Hepatocyte (in vitro differentiated cells): ENCODE results near the gene CDC42BPG. TPM values are rescaled to one million over a fixed set of nuclear protein-coding genes. Genes with fewer than 3 reads are reported as not detected.

Experiments used
- DNase-seq: peaks from one replicate; pipeline ENCODE4 v3.0.0-alpha.2; 2016; ENCODE audit warnings: low spot score
- H2AFZ ChIP-seq: fragments of 200-600 bp; sonication (generic); 2 replicates; pipeline ENCODE4 v1.6.0; 2016; ENCODE audit warnings: antibody characterized with exemption, mild to moderate bottlenecking
- H3K27ac ChIP-seq: fragments of 200-600 bp; sonication (generic); 2 replicates; pipeline ENCODE4 v1.5.1; 2016; ENCODE audit warnings: mild to moderate bottlenecking
- H3K27me3 ChIP-seq: fragments of 200-600 bp; sonication (generic); 2 replicates; pipeline ENCODE4 v1.6.1; 2016
- H3K36me3 ChIP-seq: fragments of 200-600 bp; sonication (generic); replicated peaks from 2 replicates; pipeline ENCODE4 v1.5.1; 2016; ENCODE audit warnings: low read depth; ENCODE audit not compliant: insufficient read depth
- H3K4me1 ChIP-seq: fragments of 200-600 bp; sonication (generic); 2 replicates; pipeline ENCODE4 v1.5.1; 2016; ENCODE audit warnings: mild to moderate bottlenecking, moderate library complexity; ENCODE audit not compliant: insufficient read depth
- H3K4me2 ChIP-seq: fragments of 200-600 bp; sonication (generic); 2 replicates; pipeline ENCODE4 v1.6.0; 2016
- H3K4me3 ChIP-seq: fragments of 200-600 bp; sonication (generic); 2 replicates; pipeline ENCODE4 v1.5.1; 2016; ENCODE audit warnings: mild to moderate bottlenecking
- H3K79me2 ChIP-seq: fragments of 200-600 bp; sonication (generic); 2 replicates; pipeline ENCODE4 v1.6.0; 2017; ENCODE audit warnings: mild to moderate bottlenecking
- H3K9me2 ChIP-seq: fragments of 200-600 bp; sonication (generic); replicated peaks from 2 replicates; pipeline ENCODE4 v1.6.0; 2017; ENCODE audit warnings: mild to moderate bottlenecking; ENCODE audit not compliant: insufficient read depth
- H3K9me3 ChIP-seq: fragments of 200-600 bp; sonication (generic); 2 replicates; pipeline ENCODE4 v1.5.1; 2016; ENCODE audit warnings: low read depth, mild to moderate bottlenecking
- H4K20me1 ChIP-seq: fragments of 200-600 bp; sonication (generic); 2 replicates; pipeline ENCODE4 v1.6.0; 2016; ENCODE audit warnings: mild to moderate bottlenecking; ENCODE audit not compliant: insufficient read depth, poor library complexity, severe bottlenecking
- EZH2 ChIP-seq: fragments of 200-600 bp; sonication (generic); IDR thresholded peaks from 2 replicates; pipeline ENCODE4 v1.6.1; 2016; ENCODE audit warnings: antibody characterized with exemption, mild to moderate bottlenecking, borderline replicate concordance
- EZH2phosphoT487 ChIP-seq: fragments of 200-600 bp; sonication (generic); IDR thresholded peaks from one replicate; pipeline ENCODE4 v1.6.1; 2018; ENCODE audit warnings: antibody characterized with exemption, mild to moderate bottlenecking, low read depth, moderate library complexity; ENCODE audit not compliant: unreplicated experiment, severe bottlenecking
- WGBS: methylation state at CpG from one replicate; pipeline ENCODE4 v1.1.6; 2016; ENCODE audit warnings: low lambda C conversion rate; ENCODE audit errors: missing lambda C conversion rate; 5-methylcytosine and 5-hydroxymethylcytosine counted together
- polyA plus RNA-seq: library from polyadenylated mRNA; unstranded; fragments of >200 nt; fragmentation: Nextera tagmentation; extraction: Ambion mirVana; gene quantifications from 2 replicates; pipeline ENCODE4 v1.2.1, GENCODE V29; 2016
- total RNA-seq: library from RNA; depleted of rRNA; stranded (reverse); fragments of >200 nt; gene quantifications from 2 replicates; pipeline ENCODE4 v1.2.3, GENCODE V29; 2014
- TF ChIP-seq, protein P1 (sequence below): fragments of 200-600 bp; sonication (generic); IDR thresholded peaks from 2 replicates; pipeline ENCODE4 v1.5.1; 2016; ENCODE audit warnings: antibody characterized with exemption, mild to moderate bottlenecking; ENCODE audit not compliant: poor library complexity

The CDC42BPG gene
- total and polyA plus RNA-seq, 2 experiments from 2014 or later: 3.1 to 8.4 TPM

DNA sequence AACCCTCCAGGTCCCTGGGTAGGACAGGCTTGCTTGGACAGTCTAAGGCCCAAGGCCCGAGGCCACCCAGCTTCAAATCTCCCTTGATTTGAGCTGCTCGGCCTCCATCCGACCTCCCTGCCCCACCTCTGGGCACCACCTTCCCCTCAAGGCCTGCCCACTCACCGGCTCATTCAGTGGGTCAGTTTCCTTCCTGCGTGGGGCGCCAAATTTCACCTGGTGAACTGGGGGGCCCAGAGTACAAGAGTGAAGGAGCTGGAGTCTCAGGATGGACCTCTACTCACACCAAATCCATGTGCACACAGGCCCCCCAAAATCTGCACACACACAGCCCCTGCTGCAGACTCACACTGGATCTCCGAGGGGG lies 45.2 kb downstream of the CDC42BPG start:
- WGBS: 89% methylated on average over 7 of the region's 7 CpGs
- Histone ChIP-seq H2AFZ (no peak overlapping the region), H3K4me1 (peaks cover 17% of the 10 kb centered on the region), H3K27me3 (no peaks in the 10 kb centered on the region), H3K4me3 (no peak overlapping the region), H3K79me2 (no peaks in the 10 kb centered on the region), H3K27ac (no peak overlapping the region), H4K20me1 (no peaks in the 10 kb centered on the region), H3K9me2 (no peaks in the 10 kb centered on the region), H3K9me3 (no peaks in the 10 kb centered on the region), H3K4me2 (no peak overlapping the region), H3K36me3 (no peaks in the 10 kb centered on the region)
- TF ChIP-seq, protein P1, sequence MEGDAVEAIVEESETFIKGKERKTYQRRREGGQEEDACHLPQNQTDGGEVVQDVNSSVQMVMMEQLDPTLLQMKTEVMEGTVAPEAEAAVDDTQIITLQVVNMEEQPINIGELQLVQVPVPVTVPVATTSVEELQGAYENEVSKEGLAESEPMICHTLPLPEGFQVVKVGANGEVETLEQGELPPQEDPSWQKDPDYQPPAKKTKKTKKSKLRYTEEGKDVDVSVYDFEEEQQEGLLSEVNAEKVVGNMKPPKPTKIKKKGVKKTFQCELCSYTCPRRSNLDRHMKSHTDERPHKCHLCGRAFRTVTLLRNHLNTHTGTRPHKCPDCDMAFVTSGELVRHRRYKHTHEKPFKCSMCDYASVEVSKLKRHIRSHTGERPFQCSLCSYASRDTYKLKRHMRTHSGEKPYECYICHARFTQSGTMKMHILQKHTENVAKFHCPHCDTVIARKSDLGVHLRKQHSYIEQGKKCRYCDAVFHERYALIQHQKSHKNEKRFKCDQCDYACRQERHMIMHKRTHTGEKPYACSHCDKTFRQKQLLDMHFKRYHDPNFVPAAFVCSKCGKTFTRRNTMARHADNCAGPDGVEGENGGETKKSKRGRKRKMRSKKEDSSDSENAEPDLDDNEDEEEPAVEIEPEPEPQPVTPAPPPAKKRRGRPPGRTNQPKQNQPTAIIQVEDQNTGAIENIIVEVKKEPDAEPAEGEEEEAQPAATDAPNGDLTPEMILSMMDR: no peak
- TF ChIP-seq EZH2phosphoT487: no peak
- no peak for TF ChIP-seq EZH2
- no peak for DNase-seq

DNA sequence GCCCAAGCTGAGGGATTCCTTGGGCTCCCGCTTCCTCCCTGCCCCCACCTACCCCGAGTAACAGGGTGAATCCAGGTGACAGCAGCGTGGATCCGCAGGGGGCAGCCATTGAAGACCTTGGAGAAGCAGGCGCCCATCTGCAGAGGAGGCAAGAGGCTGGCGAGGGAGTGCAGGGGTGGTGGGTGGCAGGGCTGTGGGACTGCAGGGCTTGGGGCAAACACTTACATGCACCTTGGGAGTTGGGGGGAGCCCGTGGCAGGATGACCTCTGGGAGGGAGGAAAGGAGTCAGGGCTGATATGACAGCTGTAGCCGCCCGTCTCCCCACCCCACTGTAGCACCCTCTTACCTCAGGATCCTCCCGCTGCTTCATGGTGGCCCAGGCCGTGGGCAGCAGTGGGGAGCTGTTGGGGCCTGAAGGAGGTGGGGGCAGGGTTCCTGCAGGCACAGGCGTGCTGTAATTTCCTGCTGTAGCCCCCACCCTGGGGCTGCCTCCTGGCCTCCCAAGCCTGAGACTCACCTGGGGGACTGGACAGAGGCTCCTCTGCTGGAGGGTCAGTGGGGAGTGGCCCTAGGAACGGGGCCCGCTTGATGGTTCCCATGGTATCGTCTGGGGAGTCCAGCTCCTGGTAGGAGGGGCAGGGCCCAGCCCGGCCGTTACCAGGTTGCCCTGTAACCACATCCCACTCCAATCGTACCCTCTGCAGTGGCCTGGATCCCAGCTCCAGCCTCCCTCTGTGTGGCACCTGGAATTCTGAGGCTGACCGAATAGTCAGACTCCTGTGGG lies 47.5 kb downstream of the CDC42BPG start:
- DNase-seq: no peak
- 97% methylated on average over 19 of the region's 19 CpGs for WGBS
- Histone ChIP-seq H3K4me3 (no peak overlapping the region), H3K27ac (no peak overlapping the region), H3K4me2 (no peak overlapping the region), H3K79me2 (no peaks in the 10 kb centered on the region), H3K9me3 (no peaks in the 10 kb centered on the region), H3K36me3 (no peaks in the 10 kb centered on the region), H3K9me2 (no peaks in the 10 kb centered on the region), H4K20me1 (no peaks in the 10 kb centered on the region), H3K27me3 (no peaks in the 10 kb centered on the region), H2AFZ (no peak overlapping the region), H3K4me1 (peaks cover 4% of the 10 kb centered on the region)
- no peak for TF ChIP-seq EZH2
- TF ChIP-seq, protein P1: no peak
- no peak for TF ChIP-seq EZH2phosphoT487

DNA sequence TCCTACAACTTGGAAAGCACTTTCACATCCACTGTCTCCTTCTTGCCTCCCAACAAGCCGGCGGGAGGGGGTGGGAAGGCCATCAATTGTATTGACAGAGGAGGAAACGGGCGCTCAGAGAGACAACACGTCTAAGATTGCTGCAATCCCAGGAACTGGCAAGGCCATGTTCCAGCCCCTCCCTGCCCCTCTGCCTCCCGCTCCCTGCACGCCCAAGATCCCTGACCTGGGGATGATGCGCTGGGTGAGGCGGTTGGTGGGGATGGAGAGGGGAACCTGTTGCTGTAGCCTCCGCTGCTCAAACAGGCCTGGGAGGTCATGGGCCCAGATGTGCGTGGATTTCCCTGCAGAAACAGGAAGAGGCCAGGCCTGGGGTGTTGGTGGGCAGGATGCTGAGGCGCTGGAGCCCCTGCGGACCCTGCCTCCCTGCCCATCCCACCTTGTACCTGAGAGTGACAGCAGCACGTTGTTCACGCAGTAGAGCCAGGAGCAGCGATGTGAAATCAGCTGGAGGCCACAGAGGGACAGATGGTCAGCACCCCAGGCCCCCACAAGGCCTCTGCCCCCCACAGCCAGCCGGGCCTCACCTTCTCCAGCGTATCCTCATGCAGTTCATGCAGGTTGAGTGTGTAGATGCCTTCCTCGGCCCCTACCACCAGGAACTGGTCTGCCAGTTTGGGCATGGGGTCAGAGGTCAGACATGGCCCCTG lies 48.3 kb downstream of the CDC42BPG start:
- Histone ChIP-seq H3K4me1 (no peaks in the 10 kb centered on the region), H3K4me2 (no peak overlapping the region), H3K4me3 (no peak overlapping the region), H3K79me2 (no peaks in the 10 kb centered on the region), H3K36me3 (no peaks in the 10 kb centered on the region), H4K20me1 (no peaks in the 10 kb centered on the region), H2AFZ (no peak overlapping the region), H3K9me3 (no peaks in the 10 kb centered on the region), H3K27ac (no peak overlapping the region), H3K27me3 (no peaks in the 10 kb centered on the region), H3K9me2 (no peaks in the 10 kb centered on the region)
- DNase-seq: no peak
- TF ChIP-seq EZH2: no peak
- TF ChIP-seq, protein P1: no peak
- TF ChIP-seq EZH2phosphoT487: no peak
- WGBS: 91% methylated on average over 19 of the region's 19 CpGs
